GM19238 (cell line): ENCODE measurements around the gene CDHR5.

Experiments
- DNase-seq: peaks from one replicate; pipeline ENCODE4 v3.0.0; 2011; ENCODE audit warnings: low spot score; ENCODE audit not compliant: insufficient read length

CDHR5 gene

DNA sequence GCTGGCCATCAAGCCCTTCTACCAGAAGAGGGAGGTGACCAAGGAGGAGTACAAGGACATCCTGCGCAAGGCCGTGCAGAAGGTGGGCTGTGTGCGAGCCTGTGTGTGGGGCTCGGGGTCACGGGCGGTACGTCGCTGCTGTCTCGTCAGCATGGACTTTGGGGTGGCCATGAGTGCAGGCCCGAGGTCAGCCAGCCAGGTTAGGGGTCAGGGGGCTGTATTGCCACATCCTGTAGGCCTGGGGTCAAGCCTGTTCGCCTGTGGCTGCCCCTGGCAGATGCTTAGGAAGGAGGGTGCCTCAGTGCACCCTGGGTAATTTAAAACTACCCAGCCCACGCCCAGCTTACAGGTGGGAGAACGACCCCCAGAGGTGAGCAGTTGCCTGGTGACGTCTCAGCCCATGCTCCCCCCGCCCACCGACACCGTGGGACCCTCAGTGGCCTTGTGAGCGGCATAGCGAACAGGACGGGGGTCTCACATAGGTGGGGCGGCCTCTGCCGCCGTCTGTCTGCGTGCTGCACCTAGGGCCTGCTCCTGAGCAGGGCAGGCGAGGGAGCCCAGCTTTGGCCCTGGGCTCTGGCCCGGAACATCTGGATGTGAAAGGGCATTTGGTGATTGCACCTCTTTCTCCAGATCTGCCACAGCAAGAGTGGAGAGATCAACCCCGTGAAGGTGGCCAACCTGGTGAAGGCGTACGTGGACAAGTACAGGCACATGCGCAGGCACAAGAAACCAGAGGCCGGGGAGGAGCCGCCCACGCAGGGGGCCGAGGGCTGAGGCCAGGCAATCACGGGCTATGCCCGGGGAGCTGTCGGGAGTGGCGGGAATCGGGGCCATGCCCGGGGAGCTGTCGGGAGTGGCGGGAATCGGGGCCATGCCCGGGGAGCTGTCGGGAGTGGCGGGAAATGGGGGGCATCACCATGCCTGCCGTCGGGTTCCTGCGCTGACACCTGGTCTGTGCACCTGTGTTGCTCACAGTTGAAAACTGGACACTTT lies 13.5 kb downstream of the CDHR5 start:
- DNase-seq: no peak

DNA sequence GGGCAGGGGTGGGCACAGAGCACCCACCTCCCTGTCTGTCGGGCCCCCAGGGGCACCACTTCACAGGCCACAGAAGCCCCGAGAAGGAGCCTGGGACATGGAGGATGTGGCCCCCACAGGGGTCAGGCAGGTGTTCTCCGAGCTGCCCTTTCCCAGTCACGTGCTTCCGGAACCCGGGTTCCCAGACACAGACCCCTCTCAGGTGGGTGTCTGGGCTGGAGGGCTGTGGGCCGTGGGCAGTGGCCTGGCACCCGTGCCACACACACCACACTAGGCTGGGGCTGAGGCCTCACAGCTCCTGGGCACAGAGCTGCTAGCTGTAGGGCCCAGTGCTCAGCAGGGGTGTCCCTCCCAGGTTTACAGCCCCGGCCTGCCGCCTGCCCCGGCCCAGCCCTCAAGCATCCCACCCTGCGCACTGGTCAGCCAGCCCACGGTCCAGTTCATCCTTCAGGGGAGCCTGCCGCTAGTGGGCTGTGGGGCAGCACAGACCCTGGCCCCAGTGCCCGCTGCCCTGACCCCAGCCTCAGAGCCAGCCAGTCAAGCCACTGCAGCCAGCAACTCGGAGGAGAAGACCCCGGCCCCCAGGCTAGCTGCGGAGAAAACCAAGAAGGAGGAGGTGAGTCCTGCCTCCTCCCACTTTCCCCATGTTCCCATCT lies 14.5 kb downstream of the CDHR5 start:
- DNase-seq: no peak

DNA sequence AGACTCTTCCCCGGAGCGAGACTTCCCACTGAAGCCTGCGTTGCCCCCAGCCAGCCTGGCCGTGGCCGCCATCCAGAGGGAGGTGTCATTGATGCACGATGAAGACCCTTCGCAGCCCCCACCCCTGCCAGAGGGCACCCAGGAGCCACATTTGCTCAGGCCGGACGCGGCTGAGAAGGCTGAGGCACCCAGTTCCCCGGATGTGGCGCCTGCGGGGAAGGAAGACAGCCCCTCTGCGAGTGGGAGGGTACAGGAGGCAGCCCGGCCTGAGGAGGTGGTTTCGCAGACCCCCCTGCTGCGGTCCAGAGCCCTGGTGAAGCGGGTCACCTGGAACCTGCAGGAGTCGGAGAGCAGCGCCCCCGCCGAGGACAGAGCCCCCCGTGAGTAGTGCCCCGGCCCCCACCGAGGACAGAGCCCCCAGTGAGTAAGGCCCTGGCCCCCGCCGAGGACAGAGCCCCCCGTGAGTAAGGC lies 15.4 kb downstream of the CDHR5 start:
- DNase-seq: no peak

DNA sequence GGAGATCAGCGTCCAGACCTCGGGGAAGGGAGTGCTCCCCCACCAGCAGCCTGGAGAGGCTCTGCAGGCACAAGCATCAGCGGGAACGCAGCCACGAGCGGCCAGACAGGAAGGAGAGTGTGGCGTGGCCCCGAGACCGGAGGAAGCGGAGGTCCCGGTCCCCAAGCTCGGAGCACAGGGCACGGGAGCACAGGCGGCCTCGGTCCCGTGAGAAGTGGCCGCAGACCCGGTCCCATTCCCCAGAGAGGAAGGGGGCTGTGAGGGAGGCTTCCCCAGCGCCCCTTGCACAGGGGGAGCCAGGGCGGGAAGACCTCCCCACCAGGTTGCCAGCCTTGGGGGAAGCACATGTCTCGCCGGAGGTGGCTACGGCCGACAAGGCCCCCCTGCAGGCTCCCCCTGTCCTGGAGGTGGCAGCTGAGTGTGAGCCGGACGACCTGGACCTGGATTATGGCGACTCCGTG lies 15.9 kb downstream of the CDHR5 start:
- DNase-seq: no peak

DNA sequence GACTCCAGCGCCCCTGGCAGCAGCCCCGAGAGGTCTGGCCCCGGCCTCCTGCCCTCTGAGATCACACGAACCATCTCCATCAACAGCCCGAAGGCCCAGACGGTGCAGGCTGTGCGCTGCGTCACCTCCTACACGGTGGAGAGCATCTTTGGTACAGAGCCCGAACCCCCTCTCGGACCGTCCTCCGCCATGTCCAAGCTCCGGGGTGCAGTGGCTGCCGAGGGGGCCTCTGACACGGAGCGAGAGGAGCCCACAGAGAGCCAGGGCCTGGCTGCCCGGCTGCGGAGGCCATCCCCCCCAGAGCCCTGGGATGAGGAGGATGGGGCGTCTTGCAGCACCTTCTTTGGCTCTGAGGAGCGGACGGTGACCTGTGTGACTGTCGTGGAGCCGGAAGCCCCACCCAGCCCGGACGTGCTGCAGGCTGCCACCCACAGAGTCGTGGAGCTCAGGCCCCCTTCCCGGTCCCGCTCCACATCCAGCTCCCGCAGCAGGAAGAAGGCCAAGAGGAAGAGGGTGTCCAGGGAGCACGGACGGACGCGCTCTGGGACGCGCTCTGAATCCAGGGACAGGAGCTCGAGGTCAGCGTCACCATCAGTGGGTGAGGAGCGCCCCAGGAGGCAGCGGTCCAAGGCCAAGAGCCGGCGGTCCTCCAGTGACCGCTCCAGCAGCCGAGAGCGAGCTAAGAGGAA lies 16.6 kb downstream of the CDHR5 start:
- no peak for DNase-seq

DNA sequence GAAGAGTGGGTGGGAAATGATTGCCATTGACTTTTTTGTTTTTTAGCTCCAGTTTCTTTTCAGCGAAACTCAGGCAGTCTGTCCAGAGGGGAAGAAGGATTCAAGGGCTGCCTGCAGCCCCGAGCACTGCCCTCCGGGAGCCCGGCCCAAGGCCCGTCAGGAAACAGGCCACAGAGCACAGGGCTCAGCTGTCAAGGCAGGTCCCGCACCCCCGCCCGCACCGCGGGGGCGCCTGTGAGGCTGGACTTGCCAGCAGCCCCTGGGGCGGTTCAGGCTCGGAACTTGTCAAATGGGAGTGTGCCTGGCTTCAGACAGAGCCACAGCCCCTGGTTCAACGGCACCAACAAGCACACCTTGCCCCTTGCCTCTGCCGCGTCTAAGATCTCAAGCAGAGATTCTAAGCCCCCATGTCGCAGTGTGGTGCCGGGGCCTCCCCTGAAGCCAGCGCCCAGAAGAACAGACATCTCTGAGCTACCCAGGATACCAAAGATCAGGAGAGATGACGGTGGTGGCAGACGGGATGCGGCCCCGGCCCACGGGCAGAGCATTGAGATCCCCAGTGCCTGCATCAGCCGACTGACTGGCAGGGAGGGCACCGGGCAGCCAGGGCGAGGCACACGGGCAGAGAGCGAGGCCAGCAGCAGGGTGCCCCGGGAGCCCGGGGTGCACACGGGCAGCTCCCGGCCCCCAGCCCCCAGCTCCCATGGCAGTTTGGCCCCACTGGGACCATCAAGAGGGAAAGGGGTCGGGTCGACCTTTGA lies 17.6 kb downstream of the CDHR5 start:
- DNase-seq: no peak

DNA sequence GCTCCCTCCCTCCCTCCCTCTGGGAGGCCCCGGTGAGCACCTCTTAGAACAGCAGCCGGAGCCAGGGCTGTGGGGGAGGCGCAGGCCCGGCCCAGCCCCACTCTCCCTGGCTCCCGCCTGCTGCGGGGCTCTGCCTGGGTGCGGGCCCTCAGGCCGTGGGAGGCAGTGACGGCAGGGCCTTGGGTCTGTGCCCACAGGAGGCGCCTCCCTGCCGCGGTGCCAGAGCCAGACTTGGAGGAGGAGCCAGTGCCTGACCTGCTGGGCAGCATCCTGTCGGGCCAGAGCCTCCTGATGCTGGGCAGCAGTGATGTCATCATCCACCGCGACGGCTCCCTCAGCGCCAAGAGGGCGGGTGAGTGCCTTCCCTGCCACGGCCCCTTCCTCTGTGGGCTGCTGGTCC lies 18.5 kb downstream of the CDHR5 start:
- DNase-seq: no peak

DNA sequence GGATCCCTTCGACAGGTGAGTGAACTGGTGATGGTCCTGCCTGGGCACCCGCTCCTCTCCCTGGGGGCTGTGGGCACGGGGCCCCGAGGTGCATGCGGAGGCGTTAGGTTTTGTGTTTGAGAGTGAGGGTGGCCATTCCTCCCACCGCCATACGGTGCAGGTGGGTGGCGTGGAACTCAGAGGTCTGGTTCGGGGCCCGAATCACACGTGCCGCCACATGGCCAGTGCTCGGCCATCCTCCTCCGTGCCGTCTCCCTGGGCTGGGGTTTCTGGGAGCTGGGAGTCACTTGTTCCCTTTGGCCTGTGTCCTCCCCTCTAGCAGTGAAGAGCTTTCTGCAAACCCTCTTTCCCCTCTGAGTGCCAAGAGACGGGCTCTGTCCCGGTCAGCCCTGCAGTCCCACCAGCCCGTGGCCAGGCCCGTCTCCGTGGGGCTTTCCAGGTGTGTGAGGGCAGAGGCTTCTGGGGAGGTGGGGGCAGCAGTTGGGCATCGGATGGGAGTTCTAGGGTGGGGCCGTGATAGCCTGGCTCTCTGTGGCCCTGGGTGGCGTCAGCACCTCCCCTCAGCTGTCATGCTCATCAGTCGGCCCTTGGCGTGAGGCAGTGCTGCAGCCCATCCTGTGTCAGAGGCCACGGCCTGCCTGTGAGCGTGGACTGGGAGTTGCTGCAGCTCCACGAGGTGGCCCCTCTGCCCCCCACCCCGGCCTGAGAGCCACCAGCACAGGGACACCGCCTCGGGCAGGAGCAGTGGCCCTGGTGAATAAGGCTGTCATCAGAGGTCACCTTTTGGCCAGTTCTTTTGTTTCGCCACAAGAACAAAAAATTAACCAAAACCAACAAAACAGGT lies 19.2 kb downstream of the CDHR5 start:
- no peak for DNase-seq

DNA sequence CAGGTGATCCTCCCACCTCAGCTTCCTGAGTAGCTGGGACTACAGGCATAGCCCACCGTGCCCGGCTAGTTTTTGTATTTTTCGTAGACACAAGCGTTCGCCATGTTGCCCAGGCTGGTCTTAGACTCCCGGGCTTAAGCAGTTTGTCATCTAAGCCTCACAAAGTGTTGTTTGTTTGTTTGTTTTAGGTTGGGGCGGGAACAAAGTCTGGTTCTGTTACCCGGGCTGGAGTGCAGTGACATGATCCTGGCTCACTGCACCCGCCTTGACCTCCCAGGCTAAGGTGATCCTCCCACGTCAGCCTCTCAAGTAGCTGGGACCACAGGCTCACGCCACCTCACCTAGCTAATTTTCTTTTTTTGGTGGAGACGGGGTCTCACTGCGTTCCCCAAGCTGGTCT lies 21.6 kb downstream of the CDHR5 start:
- DNase-seq: no peak

DNA sequence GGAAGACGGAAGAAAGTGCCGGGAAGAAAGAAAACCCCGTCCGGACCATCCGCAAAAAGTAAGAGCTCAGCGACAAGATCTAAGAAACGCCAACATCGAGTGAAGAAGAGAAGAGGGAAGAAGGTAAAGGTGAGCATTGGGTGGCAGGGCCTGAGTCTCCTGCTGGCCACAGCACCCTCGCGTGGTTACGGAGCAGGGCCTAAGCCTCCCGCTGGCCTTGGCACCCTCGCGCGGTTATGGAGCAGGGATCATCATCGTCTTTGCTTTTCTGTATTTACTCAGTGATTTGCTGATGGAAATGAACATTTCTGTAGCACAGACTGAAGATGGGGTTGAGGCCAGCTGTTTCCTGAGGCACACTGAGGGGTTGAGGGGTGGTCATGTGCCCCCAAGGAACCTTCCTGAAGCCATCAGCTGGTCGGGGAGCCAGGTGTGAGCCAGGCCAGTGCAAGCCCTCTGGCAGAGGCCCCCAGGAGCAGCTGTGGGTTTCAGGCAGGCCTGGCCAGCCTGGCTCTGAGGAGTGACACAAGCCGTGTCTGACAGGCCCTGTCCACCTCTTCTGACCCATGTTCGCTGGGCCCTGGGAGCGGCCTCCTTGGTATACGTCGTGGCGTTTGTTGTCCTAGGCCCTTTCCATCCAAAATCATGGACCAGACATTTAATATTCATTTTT lies 23.0 kb downstream of the CDHR5 start:
- no peak for DNase-seq

DNA sequence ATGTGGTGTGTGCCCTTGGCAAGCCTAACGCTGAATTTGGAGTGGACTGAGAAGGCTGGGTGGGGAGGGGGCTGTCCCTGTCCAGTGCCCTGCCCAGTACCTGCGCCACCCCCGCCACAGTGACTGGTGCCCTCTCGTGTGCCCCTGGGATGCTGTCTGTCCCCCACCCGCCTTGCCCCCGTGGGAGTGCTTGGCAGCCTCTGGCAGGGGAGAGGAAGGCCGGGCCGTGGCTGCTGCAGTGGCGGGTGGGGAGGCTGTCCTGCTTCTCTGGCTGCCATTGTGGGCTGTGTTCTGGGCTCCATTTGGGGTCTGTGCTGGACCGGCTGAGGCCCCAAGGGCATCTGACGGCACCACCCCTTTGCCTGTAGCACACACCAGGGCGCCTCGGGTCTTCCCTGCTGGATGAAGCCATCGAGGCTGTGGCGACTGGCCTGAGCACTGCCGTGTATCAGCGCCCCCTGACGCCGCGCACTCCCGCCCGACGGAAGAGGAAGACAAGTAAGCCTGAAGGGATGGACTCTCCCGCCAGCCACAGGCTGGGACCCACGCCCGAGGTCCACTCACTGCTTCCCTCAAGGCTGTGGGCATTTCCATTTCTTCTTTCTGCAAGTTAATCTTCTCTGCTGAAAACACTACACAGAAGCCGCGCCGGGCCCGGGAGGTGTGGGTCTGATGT lies 26.6 kb downstream of the CDHR5 start:
- DNase-seq: no peak

DNA sequence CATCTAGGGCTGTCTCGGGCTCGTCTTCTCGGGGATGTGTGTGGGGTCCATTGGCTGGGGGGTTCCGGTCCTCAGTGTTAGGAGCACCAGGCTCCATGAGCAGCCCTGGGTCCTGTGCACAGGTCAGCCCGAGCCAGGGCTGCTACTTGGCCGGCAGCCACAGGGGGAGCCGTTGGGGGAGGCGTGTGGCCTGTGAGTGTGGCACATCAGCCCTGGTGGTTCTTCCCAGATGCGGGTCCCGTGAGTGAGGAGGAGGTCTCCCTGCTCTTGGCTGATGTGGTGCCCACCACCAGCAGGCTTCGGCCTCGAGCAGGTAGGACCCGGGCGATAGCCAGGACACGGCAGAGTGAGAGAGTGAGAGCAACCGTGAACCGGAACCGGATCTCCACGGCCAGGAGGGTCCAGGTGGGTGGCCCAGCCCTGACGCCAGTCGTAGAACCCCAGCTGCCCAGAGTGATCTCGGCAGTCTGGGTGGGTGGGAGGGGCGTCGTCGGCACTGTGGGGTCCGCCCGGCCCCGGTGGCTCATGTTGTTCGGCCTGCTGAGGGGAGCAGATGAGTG lies 27.5 kb downstream of the CDHR5 start:
- no peak for DNase-seq

DNA sequence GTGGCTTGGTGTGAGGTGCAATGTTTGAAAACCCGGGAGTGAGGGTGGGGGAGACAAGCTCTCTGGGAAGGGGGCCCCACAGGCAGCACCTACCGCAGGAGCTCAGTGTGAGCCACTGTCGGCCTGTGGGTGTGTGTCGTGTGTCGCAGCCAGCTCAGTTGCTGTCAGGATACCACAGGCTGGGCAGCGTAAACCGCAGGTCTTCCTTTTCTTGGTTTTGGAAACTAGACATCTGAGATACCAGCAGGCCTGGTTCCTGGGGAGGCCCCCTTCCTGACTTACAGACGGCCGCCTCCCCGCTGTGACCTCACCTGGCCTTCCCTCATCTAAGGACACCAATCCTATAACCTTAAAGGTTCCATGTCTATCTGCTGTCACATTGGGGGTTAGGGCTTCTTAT lies 28.4 kb downstream of the CDHR5 start:
- DNase-seq: no peak

DNA sequence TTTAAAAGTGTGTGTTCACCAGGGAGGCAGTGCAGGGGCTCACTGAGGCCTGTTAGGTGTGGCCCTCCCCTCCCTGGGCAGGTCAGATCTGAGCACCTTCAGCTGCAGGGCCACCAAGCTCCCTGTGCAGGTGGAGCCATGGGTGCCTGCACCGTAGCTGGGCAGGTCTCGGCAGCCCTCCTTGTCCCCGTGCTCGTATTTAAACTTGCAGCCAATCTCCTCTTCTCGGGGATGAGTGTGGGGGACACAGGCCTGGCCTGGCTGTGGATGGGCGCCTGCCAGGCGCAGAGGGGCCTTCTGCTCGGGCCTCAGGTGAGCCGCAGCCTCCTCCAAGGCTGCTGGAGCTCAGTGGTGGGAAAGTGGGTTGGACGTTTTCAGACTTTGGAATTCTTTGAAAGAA lies 29.4 kb downstream of the CDHR5 start:
- DNase-seq: no peak

DNA sequence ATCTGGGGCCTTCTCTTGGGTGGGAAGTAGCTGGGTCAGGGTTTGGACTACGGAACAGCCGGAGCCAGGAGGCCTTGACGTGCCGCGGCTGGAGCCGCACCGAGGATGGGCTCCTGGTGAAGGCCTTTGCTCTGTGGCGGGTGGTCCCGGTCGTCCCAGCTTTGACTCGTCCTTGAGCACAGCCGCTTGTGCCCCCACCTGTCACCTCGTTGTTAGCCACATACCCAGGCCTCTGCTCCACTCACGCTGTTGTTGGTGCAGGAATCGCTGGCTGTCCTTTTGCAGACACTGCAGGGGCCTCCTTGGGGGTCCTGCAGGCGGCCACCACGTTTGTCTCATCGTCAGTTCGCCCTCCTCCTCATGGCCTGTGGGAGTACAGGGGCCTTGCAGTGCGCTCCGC lies 31.4 kb downstream of the CDHR5 start:
- DNase-seq: no peak

DNA sequence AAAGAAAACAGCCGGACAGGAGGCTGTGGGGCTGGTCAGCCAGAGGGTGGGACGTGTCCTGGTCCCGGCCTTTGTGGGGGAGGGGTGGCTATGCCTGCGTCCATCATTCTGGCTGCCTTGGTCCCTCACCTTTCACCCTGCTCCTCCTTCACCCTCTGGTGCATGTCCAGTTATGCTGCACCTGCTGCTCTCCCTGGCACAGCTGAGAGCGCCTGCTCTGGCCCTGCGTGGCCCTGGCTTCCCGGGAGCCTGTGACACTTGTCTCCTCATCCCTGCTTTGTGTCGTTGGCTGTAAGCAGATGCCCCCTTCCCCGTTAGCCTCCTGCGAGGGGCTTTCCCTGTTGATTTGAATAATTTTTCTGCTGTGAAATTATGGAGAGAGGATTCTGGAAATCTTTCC lies 31.8 kb downstream of the CDHR5 start:
- DNase-seq: no peak

DNA sequence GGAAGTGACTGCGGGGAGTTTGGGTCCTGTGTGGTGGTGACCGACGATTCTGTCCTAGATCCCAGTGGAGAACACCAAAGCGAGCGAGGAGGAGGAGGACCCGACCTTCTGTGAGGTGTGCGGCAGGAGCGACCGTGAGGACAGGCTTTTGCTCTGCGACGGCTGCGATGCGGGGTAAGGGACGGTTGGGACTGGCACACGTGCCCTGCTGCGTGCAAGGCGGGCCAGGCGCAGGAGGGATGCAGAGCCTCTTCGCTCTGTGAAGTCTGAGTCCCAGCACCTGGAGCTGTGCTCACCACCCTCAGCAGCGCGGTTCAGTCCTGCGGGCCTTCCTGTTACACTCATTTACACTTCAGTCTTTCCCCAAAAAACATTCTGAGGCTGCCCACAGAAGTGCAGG lies 32.3 kb downstream of the CDHR5 start:
- no peak for DNase-seq

DNA sequence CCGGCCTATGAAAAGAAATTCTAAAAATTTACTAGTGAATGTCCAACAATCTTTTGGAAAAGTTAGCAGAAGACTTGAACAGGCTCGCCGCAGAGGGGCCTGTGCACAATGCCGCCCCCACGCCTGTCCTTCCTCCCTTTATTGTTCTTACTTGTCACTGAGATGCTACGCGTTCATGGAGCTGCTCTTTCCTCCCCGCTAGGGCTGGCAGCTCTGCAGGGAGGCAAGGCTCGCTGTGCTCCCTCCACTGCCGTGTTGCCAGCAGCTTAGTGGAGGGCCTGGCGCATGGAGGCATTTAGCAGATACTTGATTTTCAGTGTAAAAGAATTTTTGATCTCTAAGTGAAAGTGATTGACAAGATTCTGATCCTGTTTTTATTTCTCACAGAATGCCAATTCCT lies 33.8 kb downstream of the CDHR5 start:
- DNase-seq: no peak

DNA sequence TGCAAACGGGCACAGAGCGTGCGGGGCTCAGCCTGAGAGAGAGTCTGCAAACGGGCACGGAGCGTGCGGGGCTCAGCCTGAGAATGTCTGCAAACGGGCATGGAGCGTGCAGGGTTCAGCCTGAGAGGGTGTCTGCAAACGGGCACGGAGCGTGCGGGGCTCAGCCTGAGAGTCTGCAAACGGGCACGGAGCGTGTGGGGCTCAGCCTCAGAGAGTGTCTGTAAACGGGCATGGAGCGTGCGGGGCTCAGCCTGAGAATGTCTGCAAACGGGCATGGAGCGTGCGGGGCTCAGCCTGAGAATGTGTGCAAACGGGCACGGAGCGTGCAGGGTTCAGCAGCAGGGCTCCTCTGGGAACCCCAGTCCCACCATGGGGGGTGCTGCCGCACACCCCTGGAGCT lies 35.0 kb downstream of the CDHR5 start:
- no peak for DNase-seq
